ENCODE data around the gene OR51B6.
"Not testable (repeated sequence)": the region's sequence is repeated elsewhere in the genome, so short reads cannot be mapped to it uniquely, and the experiment has no call there.

OR51B6 gene

GRCh38 chr11:5345831-5346230 is 5.5 kb upstream of the OR51B6 start:
- no peak overlapping the region for H3K4me3 ChIP-seq (ENCODE audit: low read length)
- TF ChIP-seq CTCF (conservative IDR thresholded peaks at IDR 0.05; ENCODE audit: low read length), result no peak
- no peak for DNase-seq (ENCODE audit: low read depth)

GRCh38 chr11:5348551-5349194 is 2.6 kb upstream of the OR51B6 start:
- no peak for TF ChIP-seq CTCF (conservative IDR thresholded peaks at IDR 0.05; ENCODE audit: low read length)
- no peak overlapping the region for H3K4me3 ChIP-seq (ENCODE audit: low read length)
- DNase-seq (ENCODE audit: low read depth), result no peak

DNA sequence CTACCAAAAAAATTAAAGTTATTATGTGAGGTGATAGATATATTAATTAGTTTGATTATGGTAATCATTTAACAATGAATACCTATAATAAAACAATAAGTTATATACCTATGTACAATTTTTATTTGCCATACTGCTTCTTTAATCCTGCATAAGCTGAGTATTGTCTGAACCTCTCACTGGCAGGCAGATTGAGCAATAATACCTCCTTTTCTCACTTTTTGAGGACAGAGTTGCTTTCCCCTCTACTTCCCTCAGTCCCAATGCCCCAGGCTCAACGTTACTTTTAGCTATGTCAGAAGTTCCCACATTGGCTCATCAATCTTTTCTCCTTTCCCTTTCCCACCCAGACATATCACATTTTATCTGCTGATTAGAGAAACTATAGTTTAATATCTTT is 1.8 kb upstream of the OR51B6 start:
- DNase-seq (ENCODE audit: low read depth), result no peak

GRCh38 chr11:5356031-5356430 is 4.7 kb downstream of the OR51B6 start:
- DNase-seq (ENCODE audit: low read depth); H3K4me3 ChIP-seq (ENCODE audit: low read length): not testable (repeated sequence)

More for the DNA sequence above, 1.8 kb upstream of the OR51B6 start:
- H3K4me3 ChIP-seq (ENCODE audit: low read length), result no peak overlapping the region
- no peak for TF ChIP-seq CTCF (conservative IDR thresholded peaks at IDR 0.05; ENCODE audit: low read length)

- DNase-seq (ENCODE audit: low read depth), result no peak
- no peak for TF ChIP-seq CTCF (conservative IDR thresholded peaks at IDR 0.05; ENCODE audit: low read length)
- H3K4me3 ChIP-seq (ENCODE audit: low read length), result no peak overlapping the region
Measured at GRCh38 chr11:5362017-5362625, 10.8 kb downstream of the OR51B6 start.

GRCh38 chr11:5363679-5364078 is 12.4 kb downstream of the OR51B6 start:
- no peak overlapping the region for H3K4me3 ChIP-seq (ENCODE audit: low read length)
- DNase-seq (ENCODE audit: low read depth), result no peak
- no peak for TF ChIP-seq CTCF (conservative IDR thresholded peaks at IDR 0.05; ENCODE audit: low read length)

- peak; percentile 94 for DNase-seq (ENCODE audit: low read depth)
Measured at GRCh38 chr11:5364214-5364613, 12.9 kb downstream of the OR51B6 start.

GRCh38 chr11:5366365-5366764 is 15.1 kb downstream of the OR51B6 start:
- not testable (repeated sequence) for DNase-seq (ENCODE audit: low read depth); H3K4me3 ChIP-seq (ENCODE audit: low read length)

More at GRCh38 chr11:5364214-5364613, 12.9 kb downstream of the OR51B6 start:
- no peak for TF ChIP-seq CTCF (conservative IDR thresholded peaks at IDR 0.05; ENCODE audit: low read length)
- no peak overlapping the region for H3K4me3 ChIP-seq (ENCODE audit: low read length)
